Daoy (cell line): Measurements from ENCODE around the gene MYRIP. TPM values are rescaled to one million over a fixed set of nuclear protein-coding genes. Genes with fewer than 3 reads are reported as not detected.
"Not testable (repeated sequence)": the region's sequence is repeated elsewhere in the genome, so short reads cannot be mapped to it uniquely, and the experiment has no call there.

Experiments used
- DNase-seq: peaks from one replicate; pipeline ENCODE4 v3.0.0-alpha.2; 2015; ENCODE audit warnings: low read depth
- total RNA-seq: library from RNA; depleted of rRNA; stranded (reverse); fragments of >200 nt; shearing (Covaris generic); gene quantifications from 2 replicates; pipeline ENCODE4 v1.2.3, GENCODE V29; 2014

Gene MYRIP
- total RNA-seq, 1 experiment from 2014 or later: not detected

- DNase-seq: no peak
These were observed 2.6 kb upstream of the MYRIP start for GRCh38 chr3:39806820-39807219.

GRCh38 chr3:39808467-39809180, 785 bp upstream of the MYRIP start:
- DNase-seq: no peak

- DNase-seq: no peak
These were observed 686 bp downstream of the MYRIP start for GRCh38 chr3:39809995-39810595.

GRCh38 chr3:39810647-39811161, 1.3 kb downstream of the MYRIP start:
- DNase-seq: no peak

GRCh38 chr3:39811561-39811960, 2.2 kb downstream of the MYRIP start:
- DNase-seq: no peak

GRCh38 chr3:39812537-39812936, 3.1 kb downstream of the MYRIP start:
- DNase-seq: no peak

- DNase-seq: no peak
These were observed 4.6 kb downstream of the MYRIP start for GRCh38 chr3:39814007-39814406.

GRCh38 chr3:39819899-39820298, 10.5 kb downstream of the MYRIP start:
- no peak for DNase-seq

- not testable (repeated sequence) for DNase-seq
These were observed 24.4 kb downstream of the MYRIP start for GRCh38 chr3:39833764-39834163.

GRCh38 chr3:39839484-39839883, 30.1 kb downstream of the MYRIP start:
- DNase-seq: no peak

- no peak for DNase-seq
These were observed 34.0 kb downstream of the MYRIP start for GRCh38 chr3:39843440-39843839.

- DNase-seq: no peak
These were observed 39.0 kb downstream of the MYRIP start for GRCh38 chr3:39848365-39848764.

GRCh38 chr3:39849992-39850715, 40.7 kb downstream of the MYRIP start:
- DNase-seq: no peak

- DNase-seq: no peak
These were observed 41.3 kb downstream of the MYRIP start for GRCh38 chr3:39850716-39851032.

GRCh38 chr3:39855517-39855916, 46.1 kb downstream of the MYRIP start:
- no peak for DNase-seq

GRCh38 chr3:39869890-39870289, 60.5 kb downstream of the MYRIP start:
- no peak for DNase-seq

- no peak for DNase-seq
These were observed 61.3 kb downstream of the MYRIP start for GRCh38 chr3:39870706-39871105.

- no peak for DNase-seq
These were observed 70.2 kb downstream of the MYRIP start for GRCh38 chr3:39879581-39879980.

GRCh38 chr3:39882111-39882510, 72.7 kb downstream of the MYRIP start:
- no peak for DNase-seq

GRCh38 chr3:39892068-39892467, 82.7 kb downstream of the MYRIP start:
- DNase-seq: no peak

GRCh38 chr3:39896184-39896583, 86.8 kb downstream of the MYRIP start:
- no peak for DNase-seq

- no peak for DNase-seq
These were observed 91.1 kb downstream of the MYRIP start for GRCh38 chr3:39900462-39901002.

- no peak for DNase-seq
These were observed 93.8 kb downstream of the MYRIP start for GRCh38 chr3:39903253-39903652.
